Right lobe of liver (tissue), 4 donors: ENCODE data around the gene JCAD.

Experiments used
- POLR2A ChIP-seq: fragments of 450-650 bp; IDR thresholded peaks from one replicate; pipeline ENCODE4 v1.6.1; 2017; ENCODE audit warnings: antibody characterized with exemption, mild to moderate bottlenecking
- TF ChIP-seq, protein P1 (sequence below), 4 donors: fragments of 200-600 bp in 3 of 4; fragments of 450-650 bp in 1 of 4; IDR thresholded peaks; one replicate each; pipeline versions ENCODE4 v1.5.1 to v1.8.0; 2016 to 2022; ENCODE audit warnings: antibody characterized with exemption in 4 of 4, mild to moderate bottlenecking in 2 of 4
- donor health status: DM: no; HTN: no; CAD: no.
- donor health status: DM: no; HTN: no; CAD: no.
- donor health status: DM: no; HTN: yes; CAD: no.

DNA sequence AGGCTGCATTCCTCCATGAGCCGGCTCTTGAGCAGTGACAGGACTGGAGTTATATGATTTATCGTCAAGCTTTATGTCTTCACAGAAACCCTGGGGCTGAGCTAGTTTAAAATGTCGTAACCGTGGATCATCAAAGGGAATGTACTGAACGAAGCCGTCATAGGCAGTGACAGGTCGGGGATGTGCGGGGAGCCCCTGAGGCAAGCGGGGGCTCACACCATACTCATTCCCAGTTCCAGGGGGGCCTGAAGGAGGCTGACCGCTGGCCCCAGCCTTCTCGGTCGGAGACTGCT lies 30.7 kb downstream of the JCAD start:
- TF ChIP-seq, protein P1, sequence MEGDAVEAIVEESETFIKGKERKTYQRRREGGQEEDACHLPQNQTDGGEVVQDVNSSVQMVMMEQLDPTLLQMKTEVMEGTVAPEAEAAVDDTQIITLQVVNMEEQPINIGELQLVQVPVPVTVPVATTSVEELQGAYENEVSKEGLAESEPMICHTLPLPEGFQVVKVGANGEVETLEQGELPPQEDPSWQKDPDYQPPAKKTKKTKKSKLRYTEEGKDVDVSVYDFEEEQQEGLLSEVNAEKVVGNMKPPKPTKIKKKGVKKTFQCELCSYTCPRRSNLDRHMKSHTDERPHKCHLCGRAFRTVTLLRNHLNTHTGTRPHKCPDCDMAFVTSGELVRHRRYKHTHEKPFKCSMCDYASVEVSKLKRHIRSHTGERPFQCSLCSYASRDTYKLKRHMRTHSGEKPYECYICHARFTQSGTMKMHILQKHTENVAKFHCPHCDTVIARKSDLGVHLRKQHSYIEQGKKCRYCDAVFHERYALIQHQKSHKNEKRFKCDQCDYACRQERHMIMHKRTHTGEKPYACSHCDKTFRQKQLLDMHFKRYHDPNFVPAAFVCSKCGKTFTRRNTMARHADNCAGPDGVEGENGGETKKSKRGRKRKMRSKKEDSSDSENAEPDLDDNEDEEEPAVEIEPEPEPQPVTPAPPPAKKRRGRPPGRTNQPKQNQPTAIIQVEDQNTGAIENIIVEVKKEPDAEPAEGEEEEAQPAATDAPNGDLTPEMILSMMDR (IDR thresholded peaks at IDR 0.05): no peak
- TF ChIP-seq POLR2A: no peak
